Posterior vena cava (tissue), 2 donors: Measurements from ENCODE around the gene ZNF345. TPM values are rescaled to one million over a fixed set of nuclear protein-coding genes. Genes with fewer than 3 reads are reported as not detected.

ENCODE experiments used
- DNase-seq: peaks from one replicate; pipeline ENCODE4 v3.0.0-alpha.2; 2020; ENCODE audit warnings: low spot score
- intact Hi-C, 2 donors: fragments of 100-400 bp; cut with DNase I; formaldehyde crosslinking; loops; one replicate each; pipeline versions ENCODE4 v1.14.1 to v1.14.2; 2022 to 2023
- long read RNA-seq, 2 donors: library from polyadenylated mRNA; unstranded; transcript quantifications; one replicate each; pipeline ENCODE4 v2.0.0, GENCODE V29; 2020 to 2021
- total RNA-seq, 2 donors: library from RNA; stranded (reverse); fragmentation: NEBNext Ultra II Directional; extraction: Animal tissue kit (Norgen Biotek cat#: 25700); gene quantifications; one replicate each; pipeline ENCODE4 v1.2.1, GENCODE V29; 2021
- donor health status: DM: yes; HTN: yes; CAD: no.
- donor health status: DM: yes; HTN: yes; CAD: no.

The ZNF345 gene
- 1 to 10 TPM; 5.3 to 6.6 TPM for total RNA-seq
- long read RNA-seq, donor 1, partial matches to known transcripts: 0 of 2 reads
- long read RNA-seq, donor 1, other reads (novel, unspliced or antisense): 2 of 2 reads
- long read RNA-seq, donor 2, partial matches to known transcripts: 0 of 1 reads
- long read RNA-seq, donor 2, other reads (novel, unspliced or antisense): 1 of 1 reads

GRCh38 chr19:36850559-36851442, at the start of gene ZNF345:
Gene ZNF345 (plus strand): TSS chr19:36850876. CDS start chr19:36876831, 25,955 bp downstream.
- peak; percentile 95 for DNase-seq
- intact Hi-C loops: no loop called here

GRCh38 chr19:36805364-36805763, 45.3 kb upstream of the ZNF345 start:
- intact Hi-C loops: no loop called here
- no peak for DNase-seq

GRCh38 chr19:36807029-36807428, 43.6 kb upstream of the ZNF345 start:
- DNase-seq: no peak
- intact Hi-C loops: no loop called here

- intact Hi-C loops: no loop called here
- no peak for DNase-seq
Measured at GRCh38 chr19:36819130-36819630, 31.5 kb upstream of the ZNF345 start.

- intact Hi-C loops: no loop called here
Measured at GRCh38 chr19:36821758-36822157, 28.9 kb upstream of the ZNF345 start.

GRCh38 chr19:36833430-36833829, 17.2 kb upstream of the ZNF345 start:
- DNase-seq: no peak
- intact Hi-C loops: no loop called here

More at GRCh38 chr19:36821758-36822157, 28.9 kb upstream of the ZNF345 start:
- no peak for DNase-seq

GRCh38 chr19:36837176-36837905, 13.3 kb upstream of the ZNF345 start:
- intact Hi-C loops: no loop called here
- DNase-seq: no peak

- peak; percentile 96 for DNase-seq
- intact Hi-C loops: no loop called here
Measured at GRCh38 chr19:36837906-36838783, 12.5 kb upstream of the ZNF345 start, which contains the start of gene ZNF790. Gene ZNF790 (minus strand): TSS chr19:36838387. CDS start chr19:36825619, 12,768 bp downstream.

GRCh38 chr19:36838784-36839324, 11.8 kb upstream of the ZNF345 start:
- no peak for DNase-seq
- intact Hi-C loops: no loop called here

- DNase-seq: no peak
- intact Hi-C loops: no loop called here
Measured at GRCh38 chr19:36847968-36848367, 2.7 kb upstream of the ZNF345 start.

- DNase-seq: peak; percentile 97
- intact Hi-C loops: no loop called here
Measured at GRCh38 chr19:36849701-36850558, 746 bp upstream of the ZNF345 start.

GRCh38 chr19:36851898-36852297, 1.2 kb downstream of the ZNF345 start:
- no peak for DNase-seq
- intact Hi-C loops: no loop called here

GRCh38 chr19:36876993-36877938, 26.6 kb downstream of the ZNF345 start:
- intact Hi-C loops: no loop called here
- DNase-seq: no peak

GRCh38 chr19:36891768-36892357, 41.2 kb downstream of the ZNF345 start:
- DNase-seq: no peak
- intact Hi-C loops: no loop called here

GRCh38 chr19:36894849-36895383, 44.2 kb downstream of the ZNF345 start:
- DNase-seq: no peak
- intact Hi-C loops: no loop called here

GRCh38 chr19:36898422-36898821, 47.7 kb downstream of the ZNF345 start:
- intact Hi-C loops: no loop called here
- DNase-seq: no peak
